ENCODE measurements around the gene OR2T34.
"Not testable (repeated sequence)": the region's sequence is repeated elsewhere in the genome, so short reads cannot be mapped to it uniquely, and the experiment has no call there.

The OR2T34 gene

GRCh38 chr1:248574657-248575056, at the start of gene OR2T34:
Gene OR2T34 (minus strand): TSS chr1:248574757. CDS start chr1:248574757, 0 bp downstream.
- not testable (repeated sequence) for DNase-seq

GRCh38 chr1:248622570-248623001, 48.0 kb upstream of the OR2T34 start:
- DNase-seq, result peak; percentile 61

GRCh38 chr1:248621770-248622169, 47.2 kb upstream of the OR2T34 start:
- no peak for DNase-seq

GRCh38 chr1:248618878-248619277, 44.3 kb upstream of the OR2T34 start:
- DNase-seq, result peak; percentile 72

GRCh38 chr1:248618119-248618518, 43.6 kb upstream of the OR2T34 start:
- DNase-seq, result no peak

- no peak for DNase-seq
These were observed 39.2 kb upstream of the OR2T34 start for GRCh38 chr1:248613742-248614141.

GRCh38 chr1:248611883-248612414, 37.4 kb upstream of the OR2T34 start:
- no peak for DNase-seq

- no peak for DNase-seq
These were observed 35.7 kb upstream of the OR2T34 start for GRCh38 chr1:248610301-248610700.

- DNase-seq, result no peak
These were observed 24.8 kb upstream of the OR2T34 start for GRCh38 chr1:248599396-248599795.

- no peak for DNase-seq
These were observed 23.0 kb upstream of the OR2T34 start, which contains the start of gene OR2T10 for GRCh38 chr1:248597589-248597988. Gene OR2T10 (minus strand): TSS chr1:248597700. CDS start chr1:248593768, 3,932 bp downstream.

- DNase-seq, result peak; percentile 45
These were observed 22.1 kb upstream of the OR2T34 start for GRCh38 chr1:248596615-248597014.

- no peak for DNase-seq
These were observed 18.7 kb upstream of the OR2T34 start for GRCh38 chr1:248593226-248593625.

GRCh38 chr1:248592655-248593054, 18.1 kb upstream of the OR2T34 start:
- no peak for DNase-seq

GRCh38 chr1:248590055-248590454, 15.5 kb upstream of the OR2T34 start:
- no peak for DNase-seq

- no peak for DNase-seq
These were observed 14.8 kb upstream of the OR2T34 start for GRCh38 chr1:248589334-248589733.

- DNase-seq, result peak; percentile 3
These were observed 10.7 kb upstream of the OR2T34 start for GRCh38 chr1:248585266-248585665.

- peak; percentile 69 for DNase-seq
These were observed 1.9 kb upstream of the OR2T34 start for GRCh38 chr1:248576260-248576980.

GRCh38 chr1:248573856-248574255, 701 bp downstream of the OR2T34 start:
- not testable (repeated sequence) for DNase-seq

- not testable (repeated sequence) for DNase-seq
These were observed 2.5 kb downstream of the OR2T34 start for GRCh38 chr1:248572049-248572448.

GRCh38 chr1:248570811-248571210, 3.7 kb downstream of the OR2T34 start:
- DNase-seq, result peak; percentile 21

GRCh38 chr1:248569049-248569448, 5.5 kb downstream of the OR2T34 start:
- DNase-seq, result peak; percentile 71

GRCh38 chr1:248565530-248566373, 8.8 kb downstream of the OR2T34 start:
- DNase-seq, result not testable (repeated sequence)

GRCh38 chr1:248562672-248563071, 11.9 kb downstream of the OR2T34 start, which contains the start of gene OR2T29:
Gene OR2T29 (minus strand): TSS chr1:248562772. CDS start chr1:248559491, 3,281 bp downstream.
- not testable (repeated sequence) for DNase-seq

All from suppressor macrophage treated with lipopolysaccharide for 4 hours (primary cell).